GM12873 (cell line): ENCODE results near the gene CACNA2D3.

Experiments
- CTCF ChIP-seq: IDR thresholded peaks from 2 replicates; pipeline ENCODE4 v1.5.1; 2012; ENCODE audit warnings: low read depth, mild to moderate bottlenecking, moderate library complexity, low read length, control low read depth; ENCODE audit not compliant: insufficient read depth; ENCODE audit errors: missing control alignments

CACNA2D3 gene

DNA sequence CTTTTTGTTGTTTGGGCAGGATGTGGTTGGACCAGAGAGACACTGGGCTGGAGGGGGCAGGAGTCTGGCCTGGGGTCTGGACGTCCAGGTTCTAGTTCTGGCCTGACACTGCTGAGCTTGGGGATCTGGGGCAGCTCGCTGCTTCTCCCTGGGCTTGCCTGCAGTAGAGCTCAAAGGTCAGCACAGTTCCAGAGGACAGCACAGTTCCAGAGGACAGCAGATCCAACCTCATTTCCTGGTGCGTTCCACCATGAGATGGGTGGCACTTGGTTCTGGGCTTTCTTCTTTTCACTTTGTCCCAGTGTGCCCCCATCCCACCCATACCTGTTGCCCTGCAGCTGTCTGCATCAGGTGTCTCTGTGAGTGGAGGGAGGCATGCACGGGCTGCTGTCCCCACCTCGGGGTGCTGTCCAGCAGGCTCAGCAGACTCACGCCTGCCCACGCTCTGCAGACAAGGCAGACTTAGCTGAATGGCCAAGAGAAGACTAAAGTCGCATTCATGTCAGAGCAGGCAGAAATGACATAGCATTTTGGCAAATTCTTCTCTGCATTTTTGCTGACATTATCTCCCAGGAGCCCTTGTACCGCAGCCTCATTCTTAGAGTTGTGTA lies 16.7 kb downstream of the CACNA2D3 start:
- no peak for TF ChIP-seq CTCF

GRCh38 chr3:54139630-54140029 lies 17.3 kb downstream of the CACNA2D3 start:
- TF ChIP-seq CTCF, result no peak

- no peak for TF ChIP-seq CTCF
These were observed 21.9 kb downstream of the CACNA2D3 start for GRCh38 chr3:54144284-54144683.

DNA sequence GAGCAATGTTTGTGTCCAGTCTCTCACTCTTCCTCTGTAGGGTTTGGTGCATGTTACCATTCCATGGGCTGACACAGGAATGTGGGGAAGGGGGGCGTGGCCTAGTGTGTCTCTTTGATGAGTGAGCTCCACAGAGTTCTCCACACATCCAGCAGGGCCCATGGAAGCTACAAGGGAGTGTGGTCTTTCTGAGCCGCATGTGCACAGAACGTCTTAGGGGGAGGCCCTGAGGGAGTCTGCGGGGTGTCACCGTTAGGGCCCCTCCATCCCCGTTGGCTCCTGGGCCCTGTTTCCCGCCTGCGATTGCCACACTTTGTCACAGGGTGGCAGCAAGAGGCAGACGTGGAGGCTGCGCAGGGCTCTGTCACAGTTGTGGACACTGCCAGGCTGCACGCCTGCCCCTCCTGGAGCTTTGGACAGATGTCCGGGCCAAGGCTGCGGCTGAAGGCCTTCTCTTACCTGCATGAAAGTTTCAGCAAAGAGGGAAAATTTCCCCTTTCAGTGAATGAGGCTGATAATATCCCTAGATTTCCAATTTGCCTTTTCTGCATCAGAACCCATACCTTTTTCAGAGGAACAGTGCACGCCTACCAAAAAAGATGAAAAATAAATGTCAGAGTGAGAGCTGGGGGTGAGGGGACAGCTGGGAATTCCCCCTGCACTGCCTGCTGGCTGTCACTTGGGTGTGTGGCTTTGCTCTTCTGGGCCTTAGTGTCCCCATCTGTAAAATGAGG lies 24.3 kb downstream of the CACNA2D3 start:
- TF ChIP-seq CTCF, result peak; percentile 59

GRCh38 chr3:54150864-54151467 lies 28.6 kb downstream of the CACNA2D3 start:
- TF ChIP-seq CTCF, result no peak

DNA sequence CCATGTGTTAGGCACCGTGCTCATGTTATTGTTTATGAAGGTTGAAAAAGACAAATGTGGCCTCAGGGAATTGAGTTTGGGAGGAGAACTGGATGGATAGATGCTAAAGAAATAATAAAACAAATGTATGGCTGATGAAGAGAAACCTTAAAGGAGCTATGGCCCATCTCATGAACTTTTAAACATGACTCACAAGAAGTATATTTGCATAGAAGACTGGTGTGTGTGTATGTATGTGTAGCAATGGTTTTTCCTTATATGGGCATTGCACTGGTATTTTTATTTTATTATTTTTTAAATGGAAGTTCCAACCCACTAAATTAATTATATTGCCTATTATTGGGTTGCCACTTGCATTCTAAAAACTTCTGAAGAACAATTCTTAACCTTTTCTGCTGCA lies 31.1 kb downstream of the CACNA2D3 start:
- no peak for TF ChIP-seq CTCF

DNA sequence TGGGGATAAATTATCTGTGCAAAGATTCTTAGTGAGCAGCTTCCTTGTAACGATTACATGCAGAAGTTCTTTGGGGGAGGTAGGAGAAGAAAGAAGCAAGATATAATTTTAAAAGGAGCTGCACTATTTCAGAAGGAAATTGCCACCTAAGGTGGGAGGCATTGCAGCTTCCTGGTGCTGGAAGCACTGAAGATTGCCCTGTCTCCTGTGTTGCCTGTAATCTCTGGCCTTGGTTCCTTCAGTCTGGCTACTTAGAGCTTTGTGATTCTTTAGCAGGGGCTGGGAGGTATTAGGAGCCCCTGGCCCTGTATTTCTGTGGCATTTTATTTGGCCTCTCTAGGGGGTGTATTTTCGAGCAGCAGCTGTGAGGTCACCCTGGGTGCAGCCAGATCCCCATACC lies 35.5 kb downstream of the CACNA2D3 start:
- no peak for TF ChIP-seq CTCF
